Testis (tissue), 3 donors: ENCODE data around the gene SPPL3. TPM values are rescaled to one million over a fixed set of nuclear protein-coding genes. Genes with fewer than 3 reads are reported as not detected.

ENCODE experiments used
- DNase-seq: peaks from one replicate; pipeline ENCODE4 v3.0.0-alpha.2; 2019
- H3K27ac ChIP-seq, 2 donors: fragments of 200-600 bp; sonication (generic); one replicate each; pipeline ENCODE4 v1.5.1; 2019
- H3K27me3 ChIP-seq: fragments of 200-600 bp; sonication (generic); one replicate; pipeline ENCODE4 v1.5.1; 2019
- H3K36me3 ChIP-seq: fragments of 200-600 bp; sonication (generic); one replicate; pipeline ENCODE4 v1.5.1; 2017; ENCODE audit warnings: low read depth; ENCODE audit errors: missing control alignments
- H3K4me1 ChIP-seq: fragments of 200-600 bp; sonication (generic); one replicate; pipeline ENCODE4 v1.5.1; 2019
- H3K4me3 ChIP-seq, 2 donors: fragments of 200-600 bp; sonication (generic); one replicate each; pipeline ENCODE4 v1.5.1; 2017 to 2019
- H3K9me3 ChIP-seq: fragments of 200-600 bp; sonication (generic); one replicate; pipeline ENCODE4 v1.5.1; 2017
- POLR2A ChIP-seq: fragments of 450-650 bp; IDR thresholded peaks from one replicate; pipeline ENCODE4 v1.6.1; 2017; ENCODE audit warnings: antibody characterized with exemption, mild to moderate bottlenecking, moderate library complexity
- whole genome bisulfite sequencing, 2 donors: methylation state at CpG; one replicate each; pipeline ENCODE4 v1.1.5; 2018; 5-methylcytosine and 5-hydroxymethylcytosine counted together
- intact Hi-C: fragments of 100-400 bp; cut with DNase I; formaldehyde crosslinking; loops from one replicate; pipeline ENCODE4 v1.15.1; 2023; ENCODE audit warnings: low total_unique reads
- polyA plus RNA-seq: library from polyadenylated mRNA; stranded (reverse); fragments of 350-450 nt; fragmentation: Illumina TruSeq; extraction: RNeasy Lipid Tissue Mini Kit (QIAGEN cat#74804); gene quantifications from one replicate; pipeline ENCODE4 v1.2.3, GENCODE V29; 2014; ENCODE audit warnings: low read depth, low replicate concordance; ENCODE audit not compliant: insufficient read depth
- total RNA-seq, 2 donors: library from RNA; depleted of rRNA; stranded (reverse); fragments of >200 nt; gene quantifications; one replicate each; pipeline ENCODE4 v1.2.3, GENCODE V29; 2016
- TF ChIP-seq, protein P1 (sequence below), 3 experiments: fragments of 450-650 bp in 2 of 3; fragments of 200-600 bp in 1 of 3; sonication (generic) in 1 of 3; IDR thresholded peaks; one replicate each; pipeline ENCODE4 v1.5.1; 2016 to 2019; ENCODE audit warnings: antibody characterized with exemption in 3 of 3, mild to moderate bottlenecking in 2 of 3, moderate library complexity in 1 of 3

The SPPL3 gene
- total and polyA plus RNA-seq, 3 donors from 2014 or later = 61.1 to 190 (median 65.4) TPM

GRCh38 chr12:120813588-120814153 lies 90.5 kb downstream of the SPPL3 start:
- DNase-seq = no peak
- Histone ChIP-seq H3K27me3 (no peaks in the 10 kb centered on the region), H3K27ac (no peak overlapping the region), H3K9me3 (no peaks in the 10 kb centered on the region), H3K4me3 (no peak overlapping the region), H3K36me3 (no peaks in the 10 kb centered on the region), H3K4me1 (no peaks in the 10 kb centered on the region)
- WGBS, 2 donors = 98 to 100% methylated on average over 2 of the region's 2 CpGs
- TF ChIP-seq, protein P1, sequence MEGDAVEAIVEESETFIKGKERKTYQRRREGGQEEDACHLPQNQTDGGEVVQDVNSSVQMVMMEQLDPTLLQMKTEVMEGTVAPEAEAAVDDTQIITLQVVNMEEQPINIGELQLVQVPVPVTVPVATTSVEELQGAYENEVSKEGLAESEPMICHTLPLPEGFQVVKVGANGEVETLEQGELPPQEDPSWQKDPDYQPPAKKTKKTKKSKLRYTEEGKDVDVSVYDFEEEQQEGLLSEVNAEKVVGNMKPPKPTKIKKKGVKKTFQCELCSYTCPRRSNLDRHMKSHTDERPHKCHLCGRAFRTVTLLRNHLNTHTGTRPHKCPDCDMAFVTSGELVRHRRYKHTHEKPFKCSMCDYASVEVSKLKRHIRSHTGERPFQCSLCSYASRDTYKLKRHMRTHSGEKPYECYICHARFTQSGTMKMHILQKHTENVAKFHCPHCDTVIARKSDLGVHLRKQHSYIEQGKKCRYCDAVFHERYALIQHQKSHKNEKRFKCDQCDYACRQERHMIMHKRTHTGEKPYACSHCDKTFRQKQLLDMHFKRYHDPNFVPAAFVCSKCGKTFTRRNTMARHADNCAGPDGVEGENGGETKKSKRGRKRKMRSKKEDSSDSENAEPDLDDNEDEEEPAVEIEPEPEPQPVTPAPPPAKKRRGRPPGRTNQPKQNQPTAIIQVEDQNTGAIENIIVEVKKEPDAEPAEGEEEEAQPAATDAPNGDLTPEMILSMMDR (IDR thresholded peaks at IDR 0.05) = no peak
- TF ChIP-seq POLR2A = no peak
- intact Hi-C loops = no loop called here

- Histone ChIP-seq H3K4me3 (no peak overlapping the region), H3K27ac (no peak overlapping the region), H3K36me3 (no peaks in the 10 kb centered on the region), H3K9me3 (no peaks in the 10 kb centered on the region), H3K4me1 (no peaks in the 10 kb centered on the region), H3K27me3 (no peaks in the 10 kb centered on the region)
- DNase-seq = no peak
- 92 to 95% methylated on average over 3 of the region's 3 CpGs for WGBS, 2 donors
- intact Hi-C loops = no loop called here
- TF ChIP-seq, protein P1 (IDR thresholded peaks at IDR 0.05) = no peak
- no peak for TF ChIP-seq POLR2A
These were observed 94.1 kb downstream of the SPPL3 start for GRCh38 chr12:120810021-120810420.

DNA sequence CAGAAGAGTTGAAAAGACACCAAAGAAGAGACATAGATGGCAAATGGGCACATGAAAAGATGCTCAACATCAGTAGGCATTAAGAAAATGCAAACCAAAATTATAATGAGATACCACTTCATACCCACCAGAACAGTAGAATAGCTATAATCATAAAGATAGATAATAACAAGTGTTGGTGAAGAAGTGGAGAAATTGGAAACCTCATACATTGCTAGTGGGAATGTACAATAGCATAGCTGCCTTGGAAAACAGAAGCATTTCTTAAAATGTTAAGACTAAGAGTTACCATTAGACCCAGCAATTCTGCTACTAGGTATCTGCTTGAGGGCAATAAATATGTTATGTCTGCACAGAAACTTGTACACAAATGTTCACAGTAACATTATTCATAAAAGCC lies 99.7 kb downstream of the SPPL3 start:
- no peak for DNase-seq
- Histone ChIP-seq H3K36me3 (no peaks in the 10 kb centered on the region), H3K27me3 (no peaks in the 10 kb centered on the region), H3K4me3 (no peak overlapping the region), H3K27ac (no peak overlapping the region), H3K9me3 (no peaks in the 10 kb centered on the region), H3K4me1 (no peaks in the 10 kb centered on the region)
- no peak for TF ChIP-seq POLR2A
- TF ChIP-seq, protein P1 (IDR thresholded peaks at IDR 0.05) = no peak
- intact Hi-C loops = no loop called here

DNA sequence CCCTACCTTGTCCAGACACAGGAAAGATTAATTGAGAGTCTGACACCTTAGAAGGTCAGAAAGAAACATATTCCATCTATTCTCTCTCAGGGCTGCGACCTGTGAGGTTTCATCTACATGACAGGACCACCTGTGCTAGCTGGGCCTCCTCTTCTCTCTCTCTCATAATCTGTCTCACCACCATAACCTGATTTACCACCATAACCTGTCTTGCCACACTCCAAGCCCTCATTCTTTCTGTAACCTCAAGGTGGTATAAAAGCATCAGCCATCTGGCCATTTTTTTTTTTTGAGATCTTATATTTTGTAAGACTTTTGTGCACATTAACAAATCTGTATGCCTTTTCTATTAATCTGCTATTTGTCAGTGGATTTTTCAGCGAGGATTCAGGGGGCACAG lies 103.0 kb downstream of the SPPL3 start:
- no peaks in the 10 kb centered on the region for H3K36me3 ChIP-seq
- no peak for DNase-seq
- no peak overlapping the region for H3K4me3 ChIP-seq
- H3K27ac ChIP-seq = no peak overlapping the region
- no peak for TF ChIP-seq POLR2A
- TF ChIP-seq, protein P1 (IDR thresholded peaks at IDR 0.05) = no peak
- no peaks in the 10 kb centered on the region for H3K9me3 ChIP-seq
- H3K27me3 ChIP-seq = no peaks in the 10 kb centered on the region
- intact Hi-C loops = no loop called here
- no peaks in the 10 kb centered on the region for H3K4me1 ChIP-seq
- 90 to 92% methylated on average over 2 of the region's 2 CpGs for WGBS, 2 donors

- Histone ChIP-seq H3K4me1 (no peaks in the 10 kb centered on the region), H3K36me3 (no peaks in the 10 kb centered on the region), H3K9me3 (no peaks in the 10 kb centered on the region), H3K27ac (no peak overlapping the region), H3K27me3 (no peaks in the 10 kb centered on the region), H3K4me3 (no peak overlapping the region)
- DNase-seq = no peak
- no peak for TF ChIP-seq POLR2A
- TF ChIP-seq, protein P1 (IDR thresholded peaks at IDR 0.05) = no peak
- intact Hi-C loops = no loop called here
These were observed 103.5 kb downstream of the SPPL3 start for GRCh38 chr12:120800665-120801064.
